HG02798 (cell line): ENCODE measurements around the gene PIGV.

Experiments used
- ATAC-seq: cut with Tn5 transposase; IDR thresholded peaks from one replicate; pipeline ENCODE4 v1.9.1; 2021; ENCODE audit warnings: mild to moderate bottlenecking; ENCODE audit not compliant: unreplicated experiment, poor library complexity

The PIGV gene

GRCh38 chr1:26771643-26772321 is 16.0 kb upstream of the PIGV start:
- ATAC-seq, result peak; percentile 49

- ATAC-seq, result no peak
Measured at GRCh38 chr1:26772687-26773086, 15.1 kb upstream of the PIGV start.

- ATAC-seq, result no peak
Measured at GRCh38 chr1:26774462-26774861, 13.3 kb upstream of the PIGV start.

GRCh38 chr1:26775666-26776065 is 12.1 kb upstream of the PIGV start:
- no peak for ATAC-seq

GRCh38 chr1:26779098-26779668 is 8.6 kb upstream of the PIGV start:
- ATAC-seq, result no peak

GRCh38 chr1:26780344-26780957 is 7.3 kb upstream of the PIGV start:
- no peak for ATAC-seq

GRCh38 chr1:26781206-26781825 is 6.4 kb upstream of the PIGV start:
- ATAC-seq, result no peak

- no peak for ATAC-seq
Measured at GRCh38 chr1:26782521-26783212, 5.1 kb upstream of the PIGV start.

GRCh38 chr1:26783646-26784022 is 4.1 kb upstream of the PIGV start:
- ATAC-seq, result no peak

- no peak for ATAC-seq
Measured at GRCh38 chr1:26784023-26784871, 3.5 kb upstream of the PIGV start.

- ATAC-seq, result no peak
Measured at GRCh38 chr1:26784886-26785285, 2.9 kb upstream of the PIGV start.

- ATAC-seq, result no peak
Measured at GRCh38 chr1:26785611-26786436, 1.9 kb upstream of the PIGV start.

- no peak for ATAC-seq
Measured at GRCh38 chr1:26786437-26787380, 1.0 kb upstream of the PIGV start.

- ATAC-seq, result peak; percentile 40
Measured at GRCh38 chr1:26787381-26787705, 407 bp upstream of the PIGV start.

GRCh38 chr1:26788515-26788785 is 700 bp downstream of the PIGV start:
- ATAC-seq, result no peak

- ATAC-seq, result peak; percentile 25
Measured at GRCh38 chr1:26788836-26789611, 1.3 kb downstream of the PIGV start.

GRCh38 chr1:26789612-26789865 is 1.8 kb downstream of the PIGV start:
- no peak for ATAC-seq

GRCh38 chr1:26789931-26790330 is 2.2 kb downstream of the PIGV start:
- no peak for ATAC-seq
